Loucy (cell line): ENCODE data around the gene CADM1.

Experiments used
- EZH2phosphoT487 ChIP-seq: fragments of 200-600 bp; IDR thresholded peaks from 2 replicates; pipeline ENCODE4 v1.6.1; 2018; ENCODE audit warnings: antibody characterized with exemption, mild to moderate bottlenecking, moderate library complexity, borderline replicate concordance
- TF ChIP-seq, protein P1 (sequence below): fragments of 200-600 bp; sonication (generic); conservative IDR thresholded peaks from 2 replicates; pipeline ENCODE4 v1.5.1; 2014; ENCODE audit warnings: mild to moderate bottlenecking, antibody characterized with exemption, low read length

DNA sequence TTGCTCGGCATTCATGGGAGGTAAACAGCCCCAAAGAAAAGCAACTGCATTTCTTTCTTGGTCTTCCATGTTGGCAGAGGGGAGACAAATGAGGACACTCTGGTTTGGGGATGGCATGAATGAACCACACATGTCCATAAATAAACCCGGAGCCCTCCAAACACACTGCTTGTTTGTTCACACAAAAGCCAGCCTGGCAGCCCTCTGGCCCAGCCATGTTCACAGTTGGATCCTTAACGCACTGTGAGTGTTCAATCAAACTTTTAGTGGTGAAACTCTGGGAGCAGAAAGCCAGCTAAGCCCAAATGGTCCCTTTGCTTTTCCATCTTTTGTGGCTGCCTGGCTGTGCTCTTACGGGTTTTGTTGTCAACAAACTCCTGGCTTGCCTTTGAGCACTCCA, 336.8 kb downstream of the CADM1 start:
- TF ChIP-seq, protein P1, sequence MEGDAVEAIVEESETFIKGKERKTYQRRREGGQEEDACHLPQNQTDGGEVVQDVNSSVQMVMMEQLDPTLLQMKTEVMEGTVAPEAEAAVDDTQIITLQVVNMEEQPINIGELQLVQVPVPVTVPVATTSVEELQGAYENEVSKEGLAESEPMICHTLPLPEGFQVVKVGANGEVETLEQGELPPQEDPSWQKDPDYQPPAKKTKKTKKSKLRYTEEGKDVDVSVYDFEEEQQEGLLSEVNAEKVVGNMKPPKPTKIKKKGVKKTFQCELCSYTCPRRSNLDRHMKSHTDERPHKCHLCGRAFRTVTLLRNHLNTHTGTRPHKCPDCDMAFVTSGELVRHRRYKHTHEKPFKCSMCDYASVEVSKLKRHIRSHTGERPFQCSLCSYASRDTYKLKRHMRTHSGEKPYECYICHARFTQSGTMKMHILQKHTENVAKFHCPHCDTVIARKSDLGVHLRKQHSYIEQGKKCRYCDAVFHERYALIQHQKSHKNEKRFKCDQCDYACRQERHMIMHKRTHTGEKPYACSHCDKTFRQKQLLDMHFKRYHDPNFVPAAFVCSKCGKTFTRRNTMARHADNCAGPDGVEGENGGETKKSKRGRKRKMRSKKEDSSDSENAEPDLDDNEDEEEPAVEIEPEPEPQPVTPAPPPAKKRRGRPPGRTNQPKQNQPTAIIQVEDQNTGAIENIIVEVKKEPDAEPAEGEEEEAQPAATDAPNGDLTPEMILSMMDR, result no peak
- TF ChIP-seq EZH2phosphoT487, result no peak
